ENCODE data around the gene ELAVL4. TPM values are rescaled to one million over a fixed set of nuclear protein-coding genes. Genes with fewer than 3 reads are reported as not detected.
A peak's percentile ranks its signal among the peaks of the same experiment; 100 is the strongest.

Gene ELAVL4
- total and polyA plus RNA-seq, 8 donors: 0.60 to 10.3 (median 1.4) TPM

DNA sequence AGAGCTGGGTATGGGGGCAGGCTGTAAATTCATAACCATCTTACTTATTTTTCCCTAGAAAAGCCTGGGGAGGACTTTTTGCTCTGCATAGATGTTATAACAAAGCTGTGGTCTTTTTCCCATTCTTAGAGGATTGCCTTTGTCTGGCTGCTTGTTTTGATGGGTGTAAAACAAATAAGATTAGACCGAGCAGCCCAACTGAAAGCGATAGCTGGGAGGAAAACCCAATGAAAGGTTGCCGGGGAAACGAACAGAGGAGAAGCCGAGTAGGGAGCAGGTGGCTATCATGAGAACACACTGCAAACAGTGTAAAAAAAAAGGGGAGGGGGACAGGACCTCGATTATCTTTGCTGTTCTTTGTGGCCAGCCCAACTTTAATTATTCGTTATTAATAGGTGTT lies 1.9 kb downstream of the ELAVL4 start:
- 3 to 4% methylated on average over 7 of the region's 7 CpGs for WGBS, 2 donors
- FAIRE-seq (no peak), DNase-seq (no peak), ATAC-seq (peak in 3 of 4 donors; percentile 19 to 73 (median 71))
- Histone ChIP-seq H3K27me3 (peaks cover 0 to 22% (median 4%) of the 10 kb centered on the region in 4 donors), H3K27ac (no peak overlapping the region), H3K36me3 (no peaks in the 10 kb centered on the region), H3K4me1 (no peaks in the 10 kb centered on the region), H3K9me3 (no peaks in the 10 kb centered on the region), H3K4me3 (peak overlapping the region in 1 of 4 donors; percentile 3)
- TF ChIP-seq, protein P1, sequence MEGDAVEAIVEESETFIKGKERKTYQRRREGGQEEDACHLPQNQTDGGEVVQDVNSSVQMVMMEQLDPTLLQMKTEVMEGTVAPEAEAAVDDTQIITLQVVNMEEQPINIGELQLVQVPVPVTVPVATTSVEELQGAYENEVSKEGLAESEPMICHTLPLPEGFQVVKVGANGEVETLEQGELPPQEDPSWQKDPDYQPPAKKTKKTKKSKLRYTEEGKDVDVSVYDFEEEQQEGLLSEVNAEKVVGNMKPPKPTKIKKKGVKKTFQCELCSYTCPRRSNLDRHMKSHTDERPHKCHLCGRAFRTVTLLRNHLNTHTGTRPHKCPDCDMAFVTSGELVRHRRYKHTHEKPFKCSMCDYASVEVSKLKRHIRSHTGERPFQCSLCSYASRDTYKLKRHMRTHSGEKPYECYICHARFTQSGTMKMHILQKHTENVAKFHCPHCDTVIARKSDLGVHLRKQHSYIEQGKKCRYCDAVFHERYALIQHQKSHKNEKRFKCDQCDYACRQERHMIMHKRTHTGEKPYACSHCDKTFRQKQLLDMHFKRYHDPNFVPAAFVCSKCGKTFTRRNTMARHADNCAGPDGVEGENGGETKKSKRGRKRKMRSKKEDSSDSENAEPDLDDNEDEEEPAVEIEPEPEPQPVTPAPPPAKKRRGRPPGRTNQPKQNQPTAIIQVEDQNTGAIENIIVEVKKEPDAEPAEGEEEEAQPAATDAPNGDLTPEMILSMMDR (IDR thresholded peaks at IDR 0.05): no peak
- intact Hi-C loops (cut with DNase I): no loop called here

DNA sequence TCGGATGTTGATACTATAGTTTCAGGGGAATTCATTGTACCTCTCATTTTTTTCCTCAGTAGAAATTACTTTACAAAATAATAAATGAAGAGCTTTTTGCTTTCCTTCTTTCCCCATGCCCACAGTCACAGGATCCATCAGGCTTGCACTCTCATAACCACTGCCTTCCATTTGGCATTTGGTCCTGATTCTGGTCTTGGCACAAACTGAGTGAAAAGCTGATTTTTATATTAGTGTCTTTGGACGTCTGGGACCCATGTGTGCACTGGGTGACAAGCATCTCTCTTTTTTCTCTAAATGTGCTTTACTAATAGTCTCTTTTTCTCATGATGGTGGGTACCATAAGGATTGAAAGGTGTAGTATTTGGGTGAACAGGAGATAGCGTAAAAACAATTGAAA lies 2.8 kb downstream of the ELAVL4 start:
- Histone ChIP-seq H3K27ac (no peak overlapping the region), H3K27me3 (peaks cover 0 to 22% (median 4%) of the 10 kb centered on the region in 4 donors), H3K4me3 (no peak overlapping the region), H3K36me3 (no peaks in the 10 kb centered on the region), H3K9me3 (no peaks in the 10 kb centered on the region), H3K4me1 (no peaks in the 10 kb centered on the region)
- intact Hi-C loops (cut with DNase I): no loop called here
- 52 to 63% methylated on average over 3 of the region's 3 CpGs for WGBS, 2 donors
- TF ChIP-seq, protein P1 (IDR thresholded peaks at IDR 0.05): no peak
- no peak for FAIRE-seq
- no peak for DNase-seq
- no peak for ATAC-seq

DNA sequence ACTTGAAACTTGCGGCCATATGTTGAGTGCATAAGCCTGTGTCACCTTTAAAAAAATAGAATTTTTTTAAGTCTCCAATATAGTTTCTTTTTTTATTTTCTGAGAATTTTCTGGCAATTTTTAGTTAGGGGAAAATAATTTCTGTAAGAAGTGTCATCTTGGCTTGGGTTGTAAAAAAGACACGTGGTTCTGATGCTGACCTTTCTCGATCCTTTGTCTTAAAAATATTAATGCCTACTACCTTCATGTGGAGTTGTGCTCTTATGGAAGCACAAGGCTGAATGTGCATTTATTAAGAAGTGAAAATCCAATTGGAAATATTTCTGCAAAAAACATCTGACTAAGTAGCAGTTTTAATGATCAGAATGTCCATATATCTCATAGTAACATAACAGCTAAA lies 3.5 kb downstream of the ELAVL4 start:
- 77 to 82% methylated on average over 3 of the region's 3 CpGs for WGBS, 2 donors

DNA sequence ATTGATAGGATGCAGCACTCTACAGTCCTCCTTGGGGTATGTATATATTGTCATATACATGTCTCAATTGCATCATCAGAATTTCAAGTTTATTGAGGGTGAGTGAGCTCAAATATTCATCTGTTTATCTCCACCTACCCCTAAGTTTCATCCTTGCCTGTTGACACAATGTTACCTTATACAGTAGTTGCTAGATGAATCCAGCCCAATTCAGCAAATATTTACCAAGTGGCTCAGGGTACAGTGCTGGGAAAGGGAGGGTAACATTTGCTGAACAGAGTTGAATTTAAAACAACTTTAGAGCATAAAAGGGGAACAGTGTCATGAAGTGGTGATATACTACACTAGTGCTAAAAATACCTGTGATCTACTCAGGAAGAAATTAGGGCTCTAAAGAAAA lies 14.4 kb downstream of the ELAVL4 start:
- peak in 2 of 4 donors; percentile 31 to 85 for ATAC-seq
- intact Hi-C loops (cut with DNase I): no loop called here

More for the DNA sequence above, 3.5 kb downstream of the ELAVL4 start:
- Histone ChIP-seq H3K27ac (no peak overlapping the region), H3K36me3 (no peaks in the 10 kb centered on the region), H3K4me1 (no peaks in the 10 kb centered on the region), H3K27me3 (peaks cover 0 to 22% (median 4%) of the 10 kb centered on the region in 4 donors), H3K9me3 (no peaks in the 10 kb centered on the region), H3K4me3 (no peak overlapping the region)
- FAIRE-seq: no peak
- TF ChIP-seq, protein P1 (IDR thresholded peaks at IDR 0.05): no peak
- no peak for DNase-seq
- intact Hi-C loops (cut with DNase I): no loop called here
- ATAC-seq: no peak

More for the DNA sequence above, 14.4 kb downstream of the ELAVL4 start:
- Histone ChIP-seq H3K27me3 (no peaks in the 10 kb centered on the region), H3K4me3 (no peak overlapping the region), H3K27ac (no peak overlapping the region), H3K9me3 (no peaks in the 10 kb centered on the region), H3K4me1 (no peaks in the 10 kb centered on the region), H3K36me3 (no peaks in the 10 kb centered on the region)
- FAIRE-seq (no peak), DNase-seq (no peak)
- TF ChIP-seq, protein P1 (IDR thresholded peaks at IDR 0.05): no peak
